GM21515 (cell line): ENCODE results near the gene PTCD2.

Source experiments
- ATAC-seq: cut with Tn5 transposase; IDR thresholded peaks from one replicate; pipeline ENCODE4 v1.9.1; 2021; ENCODE audit not compliant: unreplicated experiment

The PTCD2 gene

GRCh38 chr5:72319976-72320752 lies at the start of gene PTCD2, which contains the start of gene MRPS27:
PTCD2 (plus strand) TSS chr5:72320373; CDS start chr5:72320383, 10 bp downstream.
MRPS27 (minus strand) TSS chr5:72320240; CDS start chr5:72320221, 19 bp downstream.
- ATAC-seq, result peak; percentile 98

- ATAC-seq, result no peak
Observed at GRCh38 chr5:72271702-72272101, 48.5 kb upstream of the PTCD2 start.

GRCh38 chr5:72272398-72272797 lies 47.8 kb upstream of the PTCD2 start:
- ATAC-seq, result no peak

- no peak for ATAC-seq
Observed at GRCh38 chr5:72273547-72273946, 46.6 kb upstream of the PTCD2 start.

- ATAC-seq, result no peak
Observed at GRCh38 chr5:72276219-72276752, 43.9 kb upstream of the PTCD2 start.

GRCh38 chr5:72280581-72281069 lies 39.5 kb upstream of the PTCD2 start:
- ATAC-seq, result no peak

- no peak for ATAC-seq
Observed at GRCh38 chr5:72281430-72281763, 38.8 kb upstream of the PTCD2 start.

- no peak for ATAC-seq
Observed at GRCh38 chr5:72281764-72282499, 38.2 kb upstream of the PTCD2 start.

GRCh38 chr5:72282878-72283277 lies 37.3 kb upstream of the PTCD2 start:
- ATAC-seq, result no peak

- ATAC-seq, result no peak
Observed at GRCh38 chr5:72283358-72283757, 36.8 kb upstream of the PTCD2 start.

- no peak for ATAC-seq
Observed at GRCh38 chr5:72284559-72285423, 35.4 kb upstream of the PTCD2 start.

- no peak for ATAC-seq
Observed at GRCh38 chr5:72285424-72285821, 34.8 kb upstream of the PTCD2 start.

- no peak for ATAC-seq
Observed at GRCh38 chr5:72286798-72287197, 33.4 kb upstream of the PTCD2 start.

GRCh38 chr5:72288924-72289323 lies 31.2 kb upstream of the PTCD2 start:
- no peak for ATAC-seq

- ATAC-seq, result no peak
Observed at GRCh38 chr5:72290356-72291133, 29.6 kb upstream of the PTCD2 start.

- ATAC-seq, result no peak
Observed at GRCh38 chr5:72291601-72292000, 28.6 kb upstream of the PTCD2 start.

- no peak for ATAC-seq
Observed at GRCh38 chr5:72292411-72292810, 27.8 kb upstream of the PTCD2 start.

- ATAC-seq, result no peak
Observed at GRCh38 chr5:72293495-72294055, 26.6 kb upstream of the PTCD2 start.

GRCh38 chr5:72294473-72294872 lies 25.7 kb upstream of the PTCD2 start:
- ATAC-seq, result no peak

GRCh38 chr5:72295539-72295938 lies 24.6 kb upstream of the PTCD2 start:
- no peak for ATAC-seq
